Measurements from ENCODE around the gene RALGPS2. TPM values are rescaled to one million over a fixed set of nuclear protein-coding genes. Genes with fewer than 3 reads are reported as not detected.

The RALGPS2 gene
- total RNA-seq, 1 experiment from 2014 or later, result 12.7 TPM

DNA sequence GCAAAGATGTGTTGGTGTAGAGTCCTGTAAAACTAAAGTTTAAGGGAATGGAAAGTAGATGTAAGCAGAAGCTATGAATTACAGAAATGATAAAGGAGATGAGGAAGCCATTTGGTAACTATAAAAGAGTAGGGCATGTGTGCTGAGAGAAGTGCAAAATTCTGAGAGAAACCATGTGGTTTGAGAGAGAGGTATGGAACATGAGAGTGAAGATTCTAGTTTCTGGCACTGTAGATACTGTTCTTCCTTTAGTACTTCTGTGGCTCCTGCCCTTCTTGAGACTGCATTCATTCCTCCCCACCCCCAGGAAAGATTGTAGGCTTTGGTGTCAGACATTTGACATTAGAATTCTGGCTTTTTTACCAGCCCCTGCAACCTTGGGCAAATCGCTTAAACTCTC is 15.4 kb downstream of the RALGPS2 start:
- intact Hi-C loops (cut with micrococcal nuclease; ENCODE audit: unreplicated experiment), result no loop called here
- TF ChIP-seq EZH2 (IDR thresholded peaks at IDR 0.05; ENCODE audit: borderline replicate concordance, low read depth, low read length, poor library complexity, severe bottlenecking), result no peak
- TF ChIP-seq, protein P1, sequence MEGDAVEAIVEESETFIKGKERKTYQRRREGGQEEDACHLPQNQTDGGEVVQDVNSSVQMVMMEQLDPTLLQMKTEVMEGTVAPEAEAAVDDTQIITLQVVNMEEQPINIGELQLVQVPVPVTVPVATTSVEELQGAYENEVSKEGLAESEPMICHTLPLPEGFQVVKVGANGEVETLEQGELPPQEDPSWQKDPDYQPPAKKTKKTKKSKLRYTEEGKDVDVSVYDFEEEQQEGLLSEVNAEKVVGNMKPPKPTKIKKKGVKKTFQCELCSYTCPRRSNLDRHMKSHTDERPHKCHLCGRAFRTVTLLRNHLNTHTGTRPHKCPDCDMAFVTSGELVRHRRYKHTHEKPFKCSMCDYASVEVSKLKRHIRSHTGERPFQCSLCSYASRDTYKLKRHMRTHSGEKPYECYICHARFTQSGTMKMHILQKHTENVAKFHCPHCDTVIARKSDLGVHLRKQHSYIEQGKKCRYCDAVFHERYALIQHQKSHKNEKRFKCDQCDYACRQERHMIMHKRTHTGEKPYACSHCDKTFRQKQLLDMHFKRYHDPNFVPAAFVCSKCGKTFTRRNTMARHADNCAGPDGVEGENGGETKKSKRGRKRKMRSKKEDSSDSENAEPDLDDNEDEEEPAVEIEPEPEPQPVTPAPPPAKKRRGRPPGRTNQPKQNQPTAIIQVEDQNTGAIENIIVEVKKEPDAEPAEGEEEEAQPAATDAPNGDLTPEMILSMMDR (conservative IDR thresholded peaks at IDR 0.05; ENCODE audit: low read depth, low read length), result no peak
- ChIA-PET CTCF (no interaction called here), POLR2A (ENCODE audit: low non-redundant PET) (no interaction called here)
- Histone ChIP-seq H3K4me1 (ENCODE audit: insufficient read depth, low read length, poor library complexity, severe bottlenecking) (no peaks in the 10 kb centered on the region), H3K4me3 (ENCODE audit: low read depth, low read length, poor library complexity, severe bottlenecking) (no peak overlapping the region), H3K27ac (ENCODE audit: low read depth, low read length, poor library complexity, severe bottlenecking) (no peak overlapping the region), H3K27me3 (replicated peaks; ENCODE audit: insufficient read depth, low read depth, low read length, poor library complexity) (no peaks in the 10 kb centered on the region), H3K36me3 (ENCODE audit: insufficient read depth, low read length, poor library complexity, severe bottlenecking) (no peaks in the 10 kb centered on the region), H3K9me3 (ENCODE audit: low read depth, low read length, poor library complexity, severe bottlenecking) (no peaks in the 10 kb centered on the region)
- BruUV-seq (replicated peaks), result no TSS peak
- no peak for DNase-seq (ENCODE audit: low spot score)

DNA sequence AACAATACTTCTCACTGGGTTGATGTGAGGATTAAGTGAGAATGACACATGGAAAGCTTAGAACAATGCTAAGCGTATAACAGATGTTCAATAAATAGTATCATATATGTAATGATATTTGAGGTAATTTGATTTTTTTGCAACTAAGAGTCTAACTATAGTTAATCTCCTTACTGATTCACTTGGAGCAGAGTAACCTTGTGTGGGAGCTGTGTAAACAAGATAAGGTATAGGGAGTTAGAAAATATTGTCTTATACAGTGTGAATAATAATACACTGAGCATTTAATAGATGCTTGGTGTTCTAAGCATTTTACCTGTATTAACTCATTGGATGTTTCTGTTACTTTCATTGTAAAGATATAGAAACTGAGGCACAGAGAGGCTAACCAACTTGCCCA is 15.9 kb downstream of the RALGPS2 start:
- no peak for DNase-seq (ENCODE audit: low spot score)
- H3K27me3 ChIP-seq (replicated peaks; ENCODE audit: insufficient read depth, low read depth, low read length, poor library complexity), result no peaks in the 10 kb centered on the region
- no peak for TF ChIP-seq EZH2 (IDR thresholded peaks at IDR 0.05; ENCODE audit: borderline replicate concordance, low read depth, low read length, poor library complexity, severe bottlenecking)
- TF ChIP-seq, protein P1 (conservative IDR thresholded peaks at IDR 0.05; ENCODE audit: low read depth, low read length), result no peak
- no peaks in the 10 kb centered on the region for H3K9me3 ChIP-seq (ENCODE audit: low read depth, low read length, poor library complexity, severe bottlenecking)
- H3K27ac ChIP-seq (ENCODE audit: low read depth, low read length, poor library complexity, severe bottlenecking), result no peak overlapping the region
- intact Hi-C loops (cut with micrococcal nuclease; ENCODE audit: unreplicated experiment), result no loop called here
- no TSS peak for BruUV-seq (replicated peaks)
- no peaks in the 10 kb centered on the region for H3K36me3 ChIP-seq (ENCODE audit: insufficient read depth, low read length, poor library complexity, severe bottlenecking)
- no peak overlapping the region for H3K4me3 ChIP-seq (ENCODE audit: low read depth, low read length, poor library complexity, severe bottlenecking)
- CTCF ChIA-PET, result no interaction called here
- POLR2A ChIA-PET (ENCODE audit: low non-redundant PET), result no interaction called here
- no peaks in the 10 kb centered on the region for H3K4me1 ChIP-seq (ENCODE audit: insufficient read depth, low read length, poor library complexity, severe bottlenecking)

DNA sequence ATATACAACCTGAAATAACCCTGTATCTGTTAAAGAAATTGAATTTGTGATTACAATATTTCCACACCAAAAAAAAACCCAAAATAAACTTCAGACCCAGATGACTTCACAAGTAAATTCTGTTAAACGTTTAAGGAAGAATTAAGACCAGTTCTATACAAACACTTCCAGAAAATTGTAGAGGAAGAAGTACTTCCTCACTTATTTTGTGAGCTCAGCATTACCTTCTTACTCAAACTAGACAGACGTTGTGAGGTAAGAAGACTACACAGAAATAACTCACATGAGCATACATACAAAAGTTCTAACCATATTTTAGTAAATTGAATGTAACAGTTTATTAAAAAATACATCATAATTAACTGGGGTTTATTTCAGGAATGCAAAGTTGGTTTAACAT is 18.8 kb downstream of the RALGPS2 start:
- ChIA-PET POLR2A (ENCODE audit: low non-redundant PET) (no interaction called here), CTCF (no interaction called here)
- BruUV-seq (replicated peaks), result no TSS peak
- intact Hi-C loops (cut with micrococcal nuclease; ENCODE audit: unreplicated experiment), result no loop called here
- Histone ChIP-seq H3K27me3 (replicated peaks; ENCODE audit: insufficient read depth, low read depth, low read length, poor library complexity) (no peaks in the 10 kb centered on the region), H3K9me3 (ENCODE audit: low read depth, low read length, poor library complexity, severe bottlenecking) (no peaks in the 10 kb centered on the region), H3K36me3 (ENCODE audit: insufficient read depth, low read length, poor library complexity, severe bottlenecking) (no peaks in the 10 kb centered on the region), H3K27ac (ENCODE audit: low read depth, low read length, poor library complexity, severe bottlenecking) (no peak overlapping the region), H3K4me3 (ENCODE audit: low read depth, low read length, poor library complexity, severe bottlenecking) (no peak overlapping the region), H3K4me1 (ENCODE audit: insufficient read depth, low read length, poor library complexity, severe bottlenecking) (no peaks in the 10 kb centered on the region)
- no peak for TF ChIP-seq EZH2 (IDR thresholded peaks at IDR 0.05; ENCODE audit: borderline replicate concordance, low read depth, low read length, poor library complexity, severe bottlenecking)
- TF ChIP-seq, protein P1 (conservative IDR thresholded peaks at IDR 0.05; ENCODE audit: low read depth, low read length), result no peak
- DNase-seq (ENCODE audit: low spot score), result no peak

Data from A673 (cell line).